ENCODE measurements around the gene RDH5.

RDH5 gene

DNA sequence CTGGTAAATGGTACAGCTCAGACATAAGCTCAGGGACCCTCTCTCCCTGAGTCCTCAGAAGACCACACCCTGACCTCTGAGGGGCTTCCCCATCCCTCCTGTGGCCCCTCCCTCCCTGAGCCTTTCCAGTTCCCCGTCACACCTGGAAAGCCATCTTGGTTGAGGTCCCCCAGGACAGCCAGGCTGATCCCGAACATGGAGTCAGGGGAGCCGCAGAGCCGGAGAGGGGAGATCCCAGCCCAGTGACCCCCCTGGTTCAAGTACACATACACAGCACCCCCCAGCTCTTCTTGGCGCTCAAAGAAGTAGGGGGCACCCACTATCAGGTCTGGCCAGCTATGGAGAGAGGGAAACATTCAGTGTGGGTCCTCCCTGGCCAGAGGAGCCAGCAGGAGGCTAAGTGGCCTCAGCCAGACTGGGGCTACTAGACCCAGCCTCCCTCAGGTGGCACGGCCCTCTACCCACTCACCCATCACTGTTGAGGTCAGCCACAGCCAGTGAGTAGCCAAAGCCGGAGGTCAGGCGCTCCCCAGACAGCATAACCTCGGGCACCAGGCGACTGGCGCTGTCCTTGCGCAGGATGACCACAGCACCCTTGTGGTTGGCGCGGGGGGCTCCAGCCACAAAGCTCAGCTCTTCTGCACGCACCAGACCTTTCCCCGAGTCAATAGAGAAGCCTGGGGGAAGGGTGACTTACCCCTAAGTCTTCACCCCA lies 21.8 kb upstream of the RDH5 start:
- WGBS (ENCODE audit: extremely low coverage, insufficient coverage, low lambda C conversion rate) = no CpG with 5 or more reads among the region's 16 CpGs
- Histone ChIP-seq H3K36me3 (ENCODE audit: control insufficient read depth, insufficient read depth, low read length) (no peaks in the 10 kb centered on the region), H3K27ac (ENCODE audit: low read depth, low read length) (no peak overlapping the region)

DNA sequence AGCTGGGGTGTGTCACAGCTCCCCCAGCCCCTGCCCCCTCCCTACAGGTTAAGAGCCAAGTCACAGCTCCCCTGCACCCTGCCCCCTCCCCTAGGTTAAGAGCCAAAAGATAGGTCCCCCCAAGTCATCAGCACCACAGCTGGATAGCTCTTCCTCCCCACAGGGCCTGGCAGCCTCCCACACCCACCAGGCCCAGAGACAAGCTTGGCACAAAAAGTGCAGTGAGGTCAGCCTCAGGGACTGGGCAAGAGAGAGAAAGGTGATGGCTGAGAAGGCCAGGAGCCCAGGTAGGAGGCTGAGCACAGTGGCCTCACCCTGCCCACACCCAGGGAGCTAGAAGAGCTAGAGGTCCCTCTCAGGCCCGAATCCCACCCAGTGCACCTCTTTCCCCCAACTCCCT lies 21.2 kb upstream of the RDH5 start:
- Histone ChIP-seq H2BK15ac (replicated peaks; ENCODE audit: low read depth) (no peak overlapping the region), H3K56ac (ENCODE audit: low read length) (no peak overlapping the region), H3K27me3 (ENCODE audit: insufficient read depth, low read length, poor library complexity) (no peaks in the 10 kb centered on the region), H3K4ac (ENCODE audit: low read depth, low read length) (no peak overlapping the region), H2BK120ac (ENCODE audit: low read depth, low read length) (no peak overlapping the region), H3K18ac (ENCODE audit: low read length) (no peak overlapping the region), H2BK5ac (ENCODE audit: low read length) (no peak overlapping the region), H4K8ac (ENCODE audit: low read depth, low read length) (no peak overlapping the region), H3K9ac (ENCODE audit: low read length) (no peak overlapping the region), H2AK5ac (ENCODE audit: low read length) (no peak overlapping the region), H3K4me1 (ENCODE audit: control insufficient read depth, low read depth, low read length) (no peaks in the 10 kb centered on the region), H3K23ac (ENCODE audit: low read length) (no peak overlapping the region), H4K5ac (ENCODE audit: low read length) (no peak overlapping the region), H3K4me2 (ENCODE audit: low read length) (no peak overlapping the region), H3K79me1 (ENCODE audit: low read length) (peaks cover 2% of the 10 kb centered on the region), H3K79me2 (ENCODE audit: control insufficient read depth, insufficient read depth, low read length) (no peaks in the 10 kb centered on the region), H3K27ac (ENCODE audit: low read depth, low read length) (no peak overlapping the region), H3K4me3 (ENCODE audit: low read length) (no peak overlapping the region), H3K36me3 (ENCODE audit: control insufficient read depth, insufficient read depth, low read length) (no peaks in the 10 kb centered on the region)
- no peak for DNase-seq
- no CpG with 5 or more reads among the region's 1 CpG for WGBS (ENCODE audit: extremely low coverage, insufficient coverage, low lambda C conversion rate)

More for the DNA sequence above, 21.8 kb upstream of the RDH5 start:
- Histone ChIP-seq H3K27me3 (ENCODE audit: insufficient read depth, low read length, poor library complexity) (no peaks in the 10 kb centered on the region), H3K79me1 (ENCODE audit: low read length) (peaks cover 2% of the 10 kb centered on the region), H3K23ac (ENCODE audit: low read length) (no peak overlapping the region), H4K5ac (ENCODE audit: low read length) (no peak overlapping the region), H3K4me2 (ENCODE audit: low read length) (no peak overlapping the region), H3K4ac (ENCODE audit: low read depth, low read length) (no peak overlapping the region), H4K8ac (ENCODE audit: low read depth, low read length) (no peak overlapping the region), H3K18ac (ENCODE audit: low read length) (no peak overlapping the region), H3K56ac (ENCODE audit: low read length) (no peak overlapping the region), H3K4me3 (ENCODE audit: low read length) (no peak overlapping the region), H3K4me1 (ENCODE audit: control insufficient read depth, low read depth, low read length) (no peaks in the 10 kb centered on the region), H2AK5ac (ENCODE audit: low read length) (no peak overlapping the region), H3K79me2 (ENCODE audit: control insufficient read depth, insufficient read depth, low read length) (no peaks in the 10 kb centered on the region), H2BK15ac (replicated peaks; ENCODE audit: low read depth) (no peak overlapping the region), H2BK120ac (ENCODE audit: low read depth, low read length) (no peak overlapping the region), H2BK5ac (ENCODE audit: low read length) (no peak overlapping the region), H3K9ac (ENCODE audit: low read length) (no peak overlapping the region)
- DNase-seq = no peak

DNA sequence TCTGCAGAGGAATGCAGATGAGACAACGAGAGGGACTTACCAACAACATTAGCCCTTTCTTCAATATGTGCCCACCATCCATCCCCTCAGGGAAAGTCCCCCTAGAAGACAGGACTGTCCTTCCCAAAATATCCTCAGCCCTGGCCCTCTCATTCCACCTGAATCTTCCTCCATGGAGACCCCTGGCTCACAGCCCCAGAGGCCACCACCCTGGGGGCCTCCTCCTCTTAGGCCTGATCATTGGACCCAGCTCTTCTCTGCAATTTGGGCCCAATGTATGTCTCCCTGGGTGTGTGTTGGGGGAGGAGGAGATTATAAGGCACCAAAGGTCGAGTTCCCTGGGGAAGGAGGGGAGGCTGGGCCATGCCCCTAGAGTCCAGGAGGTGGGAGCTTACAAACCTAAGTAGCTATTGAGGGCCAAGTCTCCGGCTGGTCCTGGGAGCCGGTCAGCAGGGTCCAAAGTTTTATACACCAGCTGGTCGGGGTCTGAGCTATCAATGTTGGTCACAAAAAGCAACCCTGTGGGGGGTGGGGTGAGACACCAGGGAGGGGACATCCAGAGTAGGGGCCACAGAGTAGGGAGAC lies 20.6 kb upstream of the RDH5 start:
- H4K5ac ChIP-seq (ENCODE audit: low read length) = no peak overlapping the region
- no peak overlapping the region for H2BK120ac ChIP-seq (ENCODE audit: low read depth, low read length)
- no peak overlapping the region for H3K18ac ChIP-seq (ENCODE audit: low read length)
- H3K23ac ChIP-seq (ENCODE audit: low read length) = no peak overlapping the region
- DNase-seq = no peak
- no peak overlapping the region for H3K27ac ChIP-seq (ENCODE audit: low read depth, low read length)
- H3K4me1 ChIP-seq (ENCODE audit: control insufficient read depth, low read depth, low read length) = no peaks in the 10 kb centered on the region
- no peak overlapping the region for H3K4me3 ChIP-seq (ENCODE audit: low read length)
- H3K36me3 ChIP-seq (ENCODE audit: control insufficient read depth, insufficient read depth, low read length) = no peaks in the 10 kb centered on the region
- no peak overlapping the region for H2AK5ac ChIP-seq (ENCODE audit: low read length)
- WGBS (ENCODE audit: extremely low coverage, insufficient coverage, low lambda C conversion rate) = no CpG with 5 or more reads among the region's 5 CpGs
- no peak overlapping the region for H2BK5ac ChIP-seq (ENCODE audit: low read length)
- no peaks in the 10 kb centered on the region for H3K27me3 ChIP-seq (ENCODE audit: insufficient read depth, low read length, poor library complexity)
- no peak overlapping the region for H3K9ac ChIP-seq (ENCODE audit: low read length)
- no peak overlapping the region for H3K56ac ChIP-seq (ENCODE audit: low read length)
- H4K8ac ChIP-seq (ENCODE audit: low read depth, low read length) = no peak overlapping the region
- H3K4ac ChIP-seq (ENCODE audit: low read depth, low read length) = no peak overlapping the region
- peaks cover 2% of the 10 kb centered on the region for H3K79me1 ChIP-seq (ENCODE audit: low read length)
- no peak overlapping the region for H2BK15ac ChIP-seq (replicated peaks; ENCODE audit: low read depth)
- H3K4me2 ChIP-seq (ENCODE audit: low read length) = no peak overlapping the region
- no peaks in the 10 kb centered on the region for H3K79me2 ChIP-seq (ENCODE audit: control insufficient read depth, insufficient read depth, low read length)

DNA sequence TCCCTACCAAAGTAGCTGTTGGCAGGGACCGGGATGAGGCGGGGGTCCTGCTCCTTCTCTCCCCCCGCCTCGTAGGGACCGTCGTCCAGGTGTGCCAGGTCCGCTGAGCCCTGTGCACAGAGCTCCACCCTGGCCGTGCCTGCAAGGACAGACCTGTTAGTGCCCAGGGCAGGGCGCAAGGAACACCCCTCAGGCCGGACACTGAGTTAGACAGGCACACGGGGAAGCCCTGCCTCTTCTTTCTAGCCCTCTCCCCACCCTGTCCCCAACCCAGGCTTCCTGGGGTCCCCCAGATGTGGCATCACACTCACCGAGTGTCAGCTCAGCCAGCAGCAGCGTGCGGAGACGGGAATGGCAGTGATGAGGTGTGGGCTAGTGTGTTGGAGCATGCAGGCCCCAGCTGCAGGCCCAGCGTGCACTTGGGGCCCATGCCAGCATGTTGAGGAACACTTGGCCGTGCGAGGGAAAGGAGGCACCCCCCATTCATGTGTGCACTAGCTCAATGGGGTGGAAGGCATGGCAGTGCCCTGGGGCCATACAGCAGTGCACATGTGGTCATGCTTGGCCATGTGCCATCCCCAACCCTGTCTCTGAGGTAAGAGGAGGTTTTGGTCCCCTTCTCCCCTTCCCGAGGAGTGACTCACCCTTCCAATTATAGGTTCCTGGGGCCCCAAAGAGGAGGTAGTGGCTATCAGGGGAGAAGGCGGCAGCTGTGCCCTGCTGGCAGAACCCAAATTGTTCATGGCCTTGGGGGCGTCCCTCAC lies 19.8 kb upstream of the RDH5 start:
- Histone ChIP-seq H2BK15ac (replicated peaks; ENCODE audit: low read depth) (no peak overlapping the region), H3K9ac (ENCODE audit: low read length) (no peak overlapping the region), H4K5ac (ENCODE audit: low read length) (no peak overlapping the region), H4K8ac (ENCODE audit: low read depth, low read length) (no peak overlapping the region), H3K23ac (ENCODE audit: low read length) (no peak overlapping the region), H3K56ac (ENCODE audit: low read length) (no peak overlapping the region), H3K4me1 (ENCODE audit: control insufficient read depth, low read depth, low read length) (no peaks in the 10 kb centered on the region), H3K18ac (ENCODE audit: low read length) (no peak overlapping the region), H3K4me2 (ENCODE audit: low read length) (no peak overlapping the region), H2BK5ac (ENCODE audit: low read length) (no peak overlapping the region), H3K27me3 (ENCODE audit: insufficient read depth, low read length, poor library complexity) (no peaks in the 10 kb centered on the region), H3K79me1 (ENCODE audit: low read length) (peaks cover 2% of the 10 kb centered on the region), H3K79me2 (ENCODE audit: control insufficient read depth, insufficient read depth, low read length) (no peaks in the 10 kb centered on the region), H3K27ac (ENCODE audit: low read depth, low read length) (no peak overlapping the region), H2AK5ac (ENCODE audit: low read length) (no peak overlapping the region), H3K4me3 (ENCODE audit: low read length) (no peak overlapping the region), H3K36me3 (ENCODE audit: control insufficient read depth, insufficient read depth, low read length) (no peaks in the 10 kb centered on the region), H2BK120ac (ENCODE audit: low read depth, low read length) (no peak overlapping the region), H3K4ac (ENCODE audit: low read depth, low read length) (no peak overlapping the region)
- no peak for DNase-seq
- WGBS (ENCODE audit: extremely low coverage, insufficient coverage, low lambda C conversion rate) = no CpG with 5 or more reads among the region's 21 CpGs

DNA sequence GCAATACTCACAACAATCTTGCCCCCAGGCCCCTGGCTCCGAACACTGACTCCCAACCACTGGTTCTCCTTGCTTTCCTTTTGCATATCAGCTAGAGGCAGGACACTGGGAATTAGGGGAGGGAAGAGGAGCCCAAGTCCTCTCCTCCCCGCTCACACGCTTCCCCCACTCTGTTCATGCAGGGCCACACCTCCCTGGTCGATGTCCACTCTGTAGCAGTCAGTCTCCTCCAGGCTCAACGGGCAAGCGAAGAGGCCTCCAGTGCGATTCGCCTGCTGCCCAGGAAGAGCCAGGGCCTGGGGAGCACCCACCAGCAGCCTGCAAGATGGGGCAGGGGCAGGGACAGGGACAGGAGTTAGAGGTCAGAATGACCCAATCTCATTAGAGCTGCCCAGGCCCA lies 17.3 kb upstream of the RDH5 start:
- Histone ChIP-seq H2BK120ac (ENCODE audit: low read depth, low read length) (no peak overlapping the region), H2BK15ac (replicated peaks; ENCODE audit: low read depth) (no peak overlapping the region), H2BK5ac (ENCODE audit: low read length) (no peak overlapping the region), H3K4ac (ENCODE audit: low read depth, low read length) (no peak overlapping the region), H3K27ac (ENCODE audit: low read depth, low read length) (no peak overlapping the region), H3K9ac (ENCODE audit: low read length) (no peak overlapping the region), H2AK5ac (ENCODE audit: low read length) (no peak overlapping the region), H3K23ac (ENCODE audit: low read length) (no peak overlapping the region), H3K4me2 (ENCODE audit: low read length) (no peak overlapping the region), H3K79me2 (ENCODE audit: control insufficient read depth, insufficient read depth, low read length) (no peaks in the 10 kb centered on the region), H3K27me3 (ENCODE audit: insufficient read depth, low read length, poor library complexity) (no peaks in the 10 kb centered on the region), H4K5ac (ENCODE audit: low read length) (no peak overlapping the region), H3K36me3 (ENCODE audit: control insufficient read depth, insufficient read depth, low read length) (no peaks in the 10 kb centered on the region), H3K4me1 (ENCODE audit: control insufficient read depth, low read depth, low read length) (peaks cover 1% of the 10 kb centered on the region), H3K4me3 (ENCODE audit: low read length) (no peak overlapping the region), H3K18ac (ENCODE audit: low read length) (no peak overlapping the region), H4K8ac (ENCODE audit: low read depth, low read length) (no peak overlapping the region), H3K56ac (ENCODE audit: low read length) (no peak overlapping the region), H3K79me1 (ENCODE audit: low read length) (peaks cover 2% of the 10 kb centered on the region)
- no CpG with 5 or more reads among the region's 8 CpGs for WGBS (ENCODE audit: extremely low coverage, insufficient coverage, low lambda C conversion rate)
- DNase-seq = no peak

Data from mesendoderm (in vitro differentiated cells).